NCI-H1105 treated with DMSO at 0.1 percent for 48 hours (cell line): ENCODE measurements around the gene SMDT1.

Experiments
- DNase-seq: peaks from one replicate; lab custom pipeline; 2025; lab: John Stamatoyannopoulos, UW

Gene SMDT1, protein sequence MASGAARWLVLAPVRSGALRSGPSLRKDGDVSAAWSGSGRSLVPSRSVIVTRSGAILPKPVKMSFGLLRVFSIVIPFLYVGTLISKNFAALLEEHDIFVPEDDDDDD

DNA sequence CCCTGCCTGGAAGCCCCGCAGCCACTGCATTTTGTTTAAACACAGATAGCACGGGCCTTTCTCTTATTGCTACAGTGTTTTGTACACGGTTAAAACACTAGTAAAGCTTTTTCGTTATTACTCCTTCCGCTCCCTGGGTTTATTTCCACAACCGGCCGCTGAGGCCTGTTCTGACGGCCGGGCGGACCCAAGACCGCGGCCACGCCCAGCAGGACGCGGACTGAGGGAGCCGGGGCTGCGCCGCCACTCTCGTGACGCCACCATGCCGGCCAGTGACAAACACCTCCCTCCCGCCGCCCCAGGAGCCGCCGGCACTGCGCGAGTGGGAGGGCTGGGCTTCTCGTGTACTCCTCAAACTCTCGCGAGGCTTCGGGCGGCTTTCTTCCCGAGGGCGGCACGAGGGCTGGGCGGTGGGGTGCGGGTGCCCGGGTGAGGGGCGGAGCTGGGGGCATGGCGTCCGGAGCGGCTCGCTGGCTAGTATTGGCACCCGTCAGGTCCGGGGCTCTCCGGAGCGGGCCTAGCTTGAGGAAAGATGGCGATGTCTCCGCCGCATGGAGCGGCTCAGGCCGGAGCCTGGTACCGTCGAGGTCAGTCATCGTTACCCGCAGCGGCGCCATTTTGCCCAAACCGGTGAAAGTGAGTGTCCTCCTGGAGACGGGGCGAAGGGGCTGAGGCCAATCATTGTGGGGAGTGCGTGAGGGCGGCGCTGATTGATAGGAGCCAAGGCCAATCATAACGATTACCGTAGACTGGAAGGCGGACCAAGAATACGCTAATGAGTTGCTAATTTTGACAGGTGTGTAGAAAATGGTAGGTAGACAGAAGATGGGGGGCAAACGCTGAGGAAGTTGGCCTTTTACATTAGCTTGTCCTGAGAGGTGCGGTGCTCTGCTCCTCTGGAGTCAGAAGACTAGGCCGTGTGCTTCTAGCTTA lies at the start of gene SMDT1:
Gene SMDT1, plus strand, starts transcription at position 382 of the 933 bp plus-strand sequence. Its CDS starts 69 bp downstream, at position 451.
- peak; percentile 96 for DNase-seq

DNA sequence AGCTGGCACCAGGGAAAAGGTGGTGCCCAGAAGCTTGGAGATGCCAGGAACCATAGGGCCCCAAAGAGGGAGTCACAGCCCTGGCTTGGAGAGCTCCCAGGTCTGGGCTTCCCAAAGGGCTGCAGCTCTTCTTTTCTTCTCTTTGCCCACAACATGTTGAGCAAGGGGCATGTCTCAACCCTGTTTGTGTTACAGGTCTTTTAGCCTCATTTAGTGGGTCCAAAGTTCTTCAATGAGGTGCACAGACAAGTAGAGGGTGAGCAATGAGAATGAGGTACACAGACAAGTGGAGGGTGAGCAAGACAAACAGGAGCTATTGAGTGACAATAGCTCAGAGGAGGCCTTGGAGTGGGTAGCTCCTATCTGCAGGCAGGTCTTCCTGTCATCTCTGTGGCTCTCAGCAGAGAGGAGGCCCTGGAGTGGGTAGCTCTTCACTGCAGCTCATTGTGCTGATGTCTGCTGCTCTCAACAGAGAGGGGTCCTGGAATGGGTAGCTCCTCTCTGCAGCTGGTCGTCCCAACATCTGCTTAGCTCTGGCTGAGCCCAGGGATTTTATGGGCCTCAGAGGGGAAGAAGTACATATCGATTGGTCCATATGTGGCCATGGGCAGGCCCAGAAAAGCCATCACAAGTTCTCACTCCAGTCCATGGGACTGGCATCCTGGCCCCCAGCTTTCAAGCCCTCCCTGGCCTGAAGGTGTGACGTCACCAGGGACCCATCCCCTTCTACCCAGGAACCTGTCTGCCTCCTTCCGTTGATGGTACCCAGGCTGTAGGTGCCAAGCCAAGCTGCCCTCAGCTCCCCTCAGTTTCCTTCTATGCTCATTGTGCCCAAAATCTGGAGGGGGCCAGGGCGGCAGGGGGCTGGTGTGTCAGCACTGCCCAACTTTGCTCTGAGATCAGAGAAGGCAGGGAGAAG lies 46.0 kb upstream of the SMDT1 start:
- no peak for DNase-seq

GRCh38 chr22:42035256-42035655 lies 44.2 kb upstream of the SMDT1 start:
- DNase-seq, result no peak

DNA sequence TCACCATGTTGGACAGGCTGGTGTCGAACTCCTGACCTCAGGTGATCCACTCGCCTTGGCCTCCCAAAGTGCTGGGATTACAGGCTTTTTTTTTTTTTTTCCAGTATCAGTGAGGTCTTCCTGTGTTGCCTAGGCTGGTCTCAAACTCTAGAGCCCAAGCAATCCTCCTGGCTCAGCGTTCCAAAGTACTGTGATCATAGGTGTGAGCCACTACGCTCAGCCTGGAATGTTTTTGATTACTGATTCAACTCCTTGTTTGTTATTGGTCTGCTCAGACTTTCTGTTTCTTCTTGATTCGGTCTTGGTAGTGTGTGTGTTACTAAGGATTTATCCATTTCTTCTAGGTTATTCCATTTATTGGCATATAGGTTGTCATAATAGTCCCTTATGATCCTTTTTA lies 40.2 kb upstream of the SMDT1 start:
- no peak for DNase-seq

- DNase-seq, result no peak
Measured at GRCh38 chr22:42041784-42042183, 37.7 kb upstream of the SMDT1 start.

DNA sequence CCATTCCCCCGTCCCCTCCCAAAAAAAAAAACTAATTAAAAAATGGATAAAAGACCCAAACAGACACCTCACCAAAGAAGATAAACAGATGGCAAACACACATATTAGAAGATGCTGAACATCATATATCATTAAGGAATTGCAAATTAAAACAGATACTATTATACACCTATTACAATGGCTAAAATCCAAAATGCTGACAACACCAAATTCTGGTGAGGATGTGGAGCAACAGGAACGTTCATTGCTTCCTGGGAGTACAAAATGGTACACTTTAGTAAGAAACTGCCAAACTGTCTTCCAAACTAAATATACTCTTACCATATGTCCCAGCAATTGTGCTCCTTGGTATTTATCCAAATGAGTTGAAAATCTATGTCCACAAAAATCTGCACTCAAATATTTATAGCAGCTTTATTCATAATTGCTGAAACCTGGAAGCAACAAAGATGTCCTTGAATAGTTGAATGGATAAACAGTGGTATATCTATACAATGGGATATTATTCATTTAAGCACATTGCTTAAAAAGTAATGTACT lies 28.8 kb upstream of the SMDT1 start:
- DNase-seq, result no peak

- no peak for DNase-seq
Measured at GRCh38 chr22:42052765-42053164, 26.7 kb upstream of the SMDT1 start.

DNA sequence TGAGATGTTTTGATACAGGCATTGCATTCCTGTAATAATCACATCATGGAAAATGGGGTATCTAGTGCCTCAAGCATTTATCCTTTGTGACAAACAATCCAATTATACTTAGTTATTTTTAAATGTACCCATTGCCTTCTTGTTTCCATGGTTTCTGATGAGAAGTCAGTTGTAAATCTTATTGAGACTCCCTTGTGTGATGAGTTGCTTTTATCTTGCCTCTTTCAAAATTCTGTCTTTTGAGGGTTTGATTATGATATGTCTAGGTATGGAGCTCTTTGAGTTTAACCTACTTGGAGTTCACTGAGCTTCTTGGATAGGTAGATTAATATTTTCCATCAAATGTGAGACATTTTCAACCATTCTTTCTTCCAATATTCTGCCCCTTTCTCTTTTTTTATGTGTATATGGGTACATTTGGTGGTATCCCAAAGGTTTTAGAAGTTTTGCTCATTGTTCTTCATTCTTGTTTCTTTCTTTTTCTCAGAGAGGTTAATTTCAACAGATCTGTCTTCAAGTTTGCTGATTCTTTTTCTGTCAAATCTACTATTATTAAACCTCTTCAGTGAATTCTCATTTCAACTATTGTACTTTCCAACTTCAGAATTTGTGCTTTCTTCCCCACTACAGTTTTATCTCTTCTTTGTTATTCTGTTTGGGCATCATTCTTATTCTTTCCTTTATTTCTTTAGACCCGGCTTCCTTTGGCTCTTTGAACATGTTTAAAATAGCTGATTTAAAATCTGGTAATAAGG lies 22.6 kb upstream of the SMDT1 start:
- DNase-seq, result no peak

- no peak for DNase-seq
Measured at GRCh38 chr22:42060489-42060888, 19.0 kb upstream of the SMDT1 start.

DNA sequence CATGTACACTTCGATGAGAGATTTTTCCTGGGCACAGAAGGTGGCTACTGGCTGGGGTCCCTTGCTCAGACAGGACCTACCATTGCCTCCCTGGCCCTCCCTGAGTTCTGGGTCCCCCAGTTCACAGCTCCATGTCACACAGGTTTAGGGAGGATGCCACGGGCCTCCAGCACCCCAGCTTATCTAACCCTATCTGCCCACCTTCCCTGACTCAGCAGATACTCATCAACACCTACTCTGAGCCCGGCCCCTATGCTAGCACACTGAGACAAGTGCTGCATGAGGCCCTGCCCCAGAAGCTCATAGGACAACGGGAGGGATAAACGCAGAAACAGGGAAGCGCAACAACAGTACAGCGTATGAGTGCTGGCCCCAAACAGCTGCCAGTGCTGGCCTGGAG lies 18.5 kb upstream of the SMDT1 start:
- DNase-seq, result no peak

DNA sequence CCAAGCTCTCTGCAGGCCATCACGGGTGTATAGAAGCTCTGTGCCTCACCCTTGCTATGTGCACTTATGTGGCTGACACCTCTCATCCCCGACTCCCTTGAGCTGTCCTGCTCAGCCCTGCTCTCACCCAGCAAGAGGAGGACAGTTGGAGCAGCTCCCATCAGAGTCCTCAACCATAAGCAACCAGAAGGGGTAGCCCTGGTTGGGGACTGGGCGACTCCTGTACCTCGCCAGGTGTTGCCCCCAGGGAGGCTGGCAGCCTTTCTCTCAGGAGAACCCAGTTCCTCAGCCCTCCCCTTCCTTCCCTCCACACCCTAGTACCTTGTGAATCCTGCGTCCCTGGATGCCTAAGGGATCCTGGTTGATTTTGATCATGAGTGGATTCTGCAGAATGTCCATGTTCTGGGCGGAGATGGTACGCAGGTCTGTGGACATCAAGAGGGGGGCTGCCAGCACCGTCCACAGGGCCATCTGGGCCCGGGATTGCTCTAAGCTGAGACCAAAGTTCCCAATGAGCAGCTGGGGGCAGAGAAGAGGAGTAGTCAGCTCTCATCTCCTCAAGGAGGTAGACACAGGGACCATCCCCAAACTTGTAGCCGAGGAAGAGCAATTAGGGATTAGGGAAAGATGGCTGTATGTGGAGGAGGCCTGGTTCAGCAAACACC lies 16.9 kb upstream of the SMDT1 start:
- no peak for DNase-seq

DNA sequence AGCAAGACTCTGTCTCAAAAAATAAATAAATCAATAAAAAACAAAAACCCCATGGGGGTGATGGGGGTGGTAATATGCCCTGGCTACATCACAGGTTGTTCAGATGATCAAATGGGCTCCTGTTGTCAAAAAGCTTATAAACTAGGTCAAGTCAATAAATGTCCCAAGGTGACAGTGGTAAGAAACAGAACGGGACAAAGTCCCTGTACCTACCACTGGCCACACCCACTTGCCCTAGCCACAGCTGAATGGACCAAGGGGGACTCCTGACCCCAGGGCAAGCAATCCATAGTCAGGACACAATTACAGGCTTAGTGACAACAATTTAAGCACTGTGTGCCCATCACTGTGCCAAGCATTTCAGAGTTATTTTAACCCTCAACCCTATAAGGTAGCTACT lies 14.9 kb upstream of the SMDT1 start:
- no peak for DNase-seq

DNA sequence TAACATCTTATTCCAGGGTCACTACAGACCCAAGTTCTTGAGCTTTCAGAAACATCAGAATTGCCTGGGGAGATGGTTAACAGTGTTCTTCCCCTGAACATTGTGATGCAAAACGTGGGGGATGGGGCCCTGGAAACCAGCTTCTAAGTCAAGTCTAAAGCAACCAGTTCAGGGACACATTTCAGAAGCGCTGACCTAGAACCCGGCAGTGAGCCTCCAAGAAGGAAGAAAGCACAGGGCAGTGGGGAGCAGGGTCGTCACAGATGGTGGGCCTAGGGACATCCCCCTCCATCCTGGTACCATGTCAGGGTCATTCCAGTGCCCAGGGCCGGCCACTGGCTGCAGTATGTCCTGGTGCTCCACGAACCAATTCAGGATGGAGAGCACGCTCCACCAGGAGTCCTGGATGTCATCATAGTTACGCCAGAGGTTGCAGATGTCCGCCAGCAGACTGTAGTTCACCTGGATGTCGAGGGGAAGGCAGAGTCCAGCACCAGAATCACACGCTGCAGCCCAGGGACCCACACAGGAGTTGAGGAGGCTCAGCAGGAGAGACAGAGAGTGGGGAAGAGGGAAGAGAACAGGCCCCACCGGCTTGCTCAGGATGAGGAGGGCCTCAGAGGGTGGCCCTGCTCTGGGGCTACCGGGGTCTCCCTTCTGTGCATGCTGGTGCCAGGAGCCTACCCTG lies 13.9 kb upstream of the SMDT1 start:
- no peak for DNase-seq

DNA sequence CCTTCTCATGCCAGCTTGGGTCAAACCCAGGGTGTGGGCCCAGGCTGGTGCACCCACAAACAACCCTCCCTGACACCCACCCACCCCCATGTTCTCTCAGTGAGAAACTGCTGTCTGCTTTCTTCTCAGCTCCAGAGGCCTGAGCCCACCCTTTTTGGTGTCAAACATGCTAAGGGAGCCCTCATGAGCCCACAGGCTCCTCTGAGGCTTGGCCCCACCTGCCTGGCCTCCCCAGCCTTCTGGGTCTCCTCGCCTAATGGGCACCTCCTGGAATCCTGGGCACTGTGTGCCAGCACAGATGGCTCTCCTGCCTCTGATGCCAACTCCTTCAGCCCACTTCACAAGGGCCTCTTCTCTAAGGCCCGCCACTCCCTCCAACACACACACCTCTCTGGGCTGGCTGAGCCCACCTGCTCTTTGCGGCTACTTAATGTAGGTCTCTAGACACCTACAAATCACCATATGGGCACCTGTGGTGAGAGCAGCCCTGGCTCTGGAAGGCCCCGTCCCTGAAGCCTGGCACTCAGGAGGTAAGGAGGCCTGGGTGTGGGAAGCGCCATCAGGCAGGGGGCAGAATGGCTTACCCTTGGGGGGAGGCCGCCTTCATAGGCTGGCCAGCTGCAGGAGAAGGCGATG lies 13.3 kb upstream of the SMDT1 start:
- no peak for DNase-seq

DNA sequence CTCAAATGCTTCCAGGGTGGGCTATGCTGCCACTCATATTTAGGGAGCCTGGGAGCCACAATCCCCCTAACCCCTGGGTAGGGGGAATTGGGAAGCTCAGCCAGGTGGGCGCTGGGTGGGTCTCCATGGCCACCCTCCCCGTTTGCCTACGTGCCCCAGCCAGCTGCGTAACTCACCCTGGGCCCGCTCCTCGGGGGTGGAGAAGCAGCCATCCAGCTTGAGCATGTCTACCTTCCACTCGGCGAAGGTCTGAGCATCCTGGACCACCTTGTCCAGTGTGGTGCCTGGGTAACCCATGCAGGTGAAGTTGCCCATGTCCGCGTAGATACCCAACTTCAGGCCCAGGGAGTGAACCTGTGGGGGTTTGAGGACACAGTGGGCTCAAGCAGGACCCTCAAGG lies 12.6 kb upstream of the SMDT1 start:
- DNase-seq, result no peak

- no peak for DNase-seq
Measured at GRCh38 chr22:42067671-42068251, 11.7 kb upstream of the SMDT1 start.

- DNase-seq, result no peak
Measured at GRCh38 chr22:42068291-42068690, 11.2 kb upstream of the SMDT1 start.

- DNase-seq, result no peak
Measured at GRCh38 chr22:42069801-42070516, 9.5 kb upstream of the SMDT1 start.
